Liver (tissue), 9 donors: ENCODE results near the gene E2F4. TPM values are rescaled to one million over a fixed set of nuclear protein-coding genes. Genes with fewer than 3 reads are reported as not detected.

Experiments
- DNase-seq: peaks from one replicate; pipeline ENCODE4 v3.0.0-alpha.2; 2017; ENCODE audit warnings: low spot score
- H3K27ac ChIP-seq, 2 donors: one replicate each; pipeline ENCODE4 v1.7.0; 2013; ENCODE audit warnings: inconsistent platforms in 2 of 2, low read length in 2 of 2, control low read depth in 1 of 2, low read depth in 1 of 2, mild to moderate bottlenecking in 1 of 2
- H3K27me3 ChIP-seq, 4 donors: one replicate each; pipeline versions ENCODE4 v1.6.1 to v1.7.0; 2013; ENCODE audit warnings: low read length in 3 of 4, inconsistent platforms in 1 of 4, mild to moderate bottlenecking in 1 of 4, moderate library complexity in 1 of 4; ENCODE audit not compliant: control insufficient read depth in 4 of 4, insufficient read depth in 4 of 4
- H3K36me3 ChIP-seq, 4 donors: one replicate each; pipeline versions ENCODE4 v1.6.1 to v1.7.0; 2013; ENCODE audit warnings: low read length in 3 of 4, mild to moderate bottlenecking in 3 of 4, low read depth in 1 of 4, moderate library complexity in 1 of 4; ENCODE audit not compliant: control insufficient read depth in 4 of 4, insufficient read depth in 3 of 4
- H3K4me1 ChIP-seq, 4 donors: one replicate each; pipeline versions ENCODE4 v1.6.1 to v1.7.0; 2013; ENCODE audit warnings: low read length in 3 of 4, mild to moderate bottlenecking in 3 of 4, moderate library complexity in 1 of 4; ENCODE audit not compliant: control insufficient read depth in 4 of 4, insufficient read depth in 4 of 4
- H3K4me3 ChIP-seq, 3 donors: one replicate each; pipeline versions ENCODE4 v1.6.1 to v1.7.0; 2013; ENCODE audit warnings: low read length in 3 of 3, control low read depth in 1 of 3, low read depth in 1 of 3, mild to moderate bottlenecking in 1 of 3
- H3K9ac ChIP-seq, 2 donors: one replicate each; pipeline ENCODE4 v1.7.0; 2013; ENCODE audit warnings: low read length in 2 of 2, mild to moderate bottlenecking in 2 of 2, moderate library complexity in 2 of 2, control low read depth in 1 of 2, low read depth in 1 of 2
- H3K9me3 ChIP-seq, 4 donors: one replicate each; pipeline versions ENCODE4 v1.6.1 to v1.7.0; 2013; ENCODE audit warnings: low read length in 3 of 4; ENCODE audit not compliant: control insufficient read depth in 4 of 4
- ATF3 ChIP-seq: IDR thresholded peaks from 2 replicates; pipeline ENCODE4 v1.6.1; 2016; ENCODE audit warnings: antibody characterized with exemption
- FOXA2 ChIP-seq: IDR thresholded peaks from 2 replicates; pipeline ENCODE4 v1.6.1; 2016; ENCODE audit warnings: antibody characterized with exemption
- GABPA ChIP-seq, 2 donors: IDR thresholded peaks in 1 of 2; conservative IDR thresholded peaks in 1 of 2; 2 replicates each; pipeline ENCODE4 v1.6.1; 2016; ENCODE audit warnings: antibody characterized with exemption in 2 of 2, mild to moderate bottlenecking in 1 of 2, moderate library complexity in 1 of 2
- HNF4A ChIP-seq, 2 donors: conservative IDR thresholded peaks; 2 replicates each; pipeline ENCODE4 v1.6.1; 2016; ENCODE audit warnings: antibody characterized with exemption in 2 of 2, mild to moderate bottlenecking in 2 of 2
- HNF4G ChIP-seq: IDR thresholded peaks from 2 replicates; pipeline ENCODE4 v1.6.1; 2016; ENCODE audit warnings: antibody characterized with exemption
- JUND ChIP-seq, 2 donors: IDR thresholded peaks; 2 replicates each; pipeline ENCODE4 v1.6.1; 2016; ENCODE audit warnings: antibody characterized with exemption in 2 of 2
- MAX ChIP-seq: IDR thresholded peaks from 2 replicates; pipeline ENCODE4 v1.6.1; 2016; ENCODE audit warnings: antibody characterized with exemption
- NR2F2 ChIP-seq: IDR thresholded peaks from 2 replicates; pipeline ENCODE4 v1.6.1; 2016; ENCODE audit warnings: antibody characterized with exemption
- RAD21 ChIP-seq, 2 donors: IDR thresholded peaks; 2 replicates each; pipeline ENCODE4 v1.6.1; 2016; ENCODE audit warnings: antibody characterized with exemption in 2 of 2, mild to moderate bottlenecking in 2 of 2
- RXRA ChIP-seq, 2 donors: IDR thresholded peaks; 2 replicates each; pipeline ENCODE4 v1.6.1; 2017 to 2018; ENCODE audit warnings: antibody characterized with exemption in 2 of 2, mild to moderate bottlenecking in 1 of 2
- SP1 ChIP-seq: IDR thresholded peaks from 2 replicates; pipeline ENCODE4 v1.6.1; 2018; ENCODE audit warnings: antibody characterized with exemption, mild to moderate bottlenecking
- YY1 ChIP-seq: IDR thresholded peaks from 2 replicates; pipeline ENCODE4 v1.6.1; 2016; ENCODE audit warnings: antibody characterized with exemption, mild to moderate bottlenecking
- WGBS: extraction: QIAGEN DNeasy Blood & Tissue Kit; methylation state at CpG from one replicate; pipeline ENCODE4 v1.1.7; 2013; 5-methylcytosine and 5-hydroxymethylcytosine counted together
- polyA plus RNA-seq, 2 donors: library from polyadenylated mRNA; stranded (reverse) in 1 of 2; unstranded in 1 of 2; fragments of 200-250 nt in 1 of 2; fragments of >200 nt in 1 of 2; fragmentation: Nextera tagmentation in 1 of 2; extraction: Ambion mirVana in 1 of 2; gene quantifications; one replicate each; pipeline versions ENCODE4 v1.2.1 to v1.2.3, GENCODE V29; 2013 to 2015
- total RNA-seq, 2 donors: library from RNA; depleted of rRNA; stranded (reverse); fragments of >200 nt; gene quantifications; one replicate each; pipeline ENCODE4 v1.2.3, GENCODE V29; 2014
- TF ChIP-seq, protein P1 (sequence below): fragments of 150-350 bp; IDR thresholded peaks from 2 replicates; pipeline ENCODE4 v1.5.1; 2017; ENCODE audit warnings: improper control_type of control experiment, low read depth, low read length; ENCODE audit not compliant: missing input control
- TF ChIP-seq, protein P2 (sequence below): IDR thresholded peaks from 2 replicates; pipeline ENCODE4 v1.6.1; 2016; ENCODE audit warnings: antibody characterized with exemption, mild to moderate bottlenecking
- donor health status: healthy.
- donor health status: healthy.
- donor health status: healthy.
- donor health status: healthy.
- donor health status: healthy.

The E2F4 gene
- total and polyA plus RNA-seq, 4 donors: 18.1 to 107 (median 30.0) TPM

DNA sequence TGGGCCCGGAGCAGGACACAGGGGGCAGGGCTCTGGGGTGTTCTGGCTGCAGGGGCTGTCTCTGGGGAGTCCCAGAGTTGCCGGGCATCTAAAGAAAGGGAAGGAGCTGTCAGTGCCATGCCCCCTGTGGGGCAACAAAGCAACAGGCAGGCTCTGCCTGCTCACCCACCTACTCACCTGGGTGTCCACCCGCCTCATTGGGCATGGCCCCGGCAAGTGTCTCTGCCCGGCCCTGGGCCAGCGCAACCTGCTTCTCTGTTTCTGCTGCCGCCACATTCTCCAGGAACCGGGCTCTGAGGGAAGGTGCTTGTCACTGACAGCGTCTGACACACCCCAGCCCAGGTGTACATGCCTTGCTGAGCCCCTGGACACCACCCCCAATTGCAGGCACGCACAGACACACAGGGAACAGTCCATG lies 42.2 kb downstream of the E2F4 start:
- H3K36me3 ChIP-seq: peaks cover 7 to 26% (median 14%) of the 10 kb centered on the region in 4 donors
- no peak overlapping the region for H3K27ac ChIP-seq
- TF ChIP-seq HNF4A (conservative IDR thresholded peaks at IDR 0.05) (no peak), FOXA2 (no peak), RAD21 (IDR thresholded peaks at IDR 0.05) (no peak), RXRA (IDR thresholded peaks at IDR 0.05) (no peak), HNF4G (no peak), NR2F2 (no peak), MAX (no peak), SP1 (no peak)
- TF ChIP-seq, protein P1, sequence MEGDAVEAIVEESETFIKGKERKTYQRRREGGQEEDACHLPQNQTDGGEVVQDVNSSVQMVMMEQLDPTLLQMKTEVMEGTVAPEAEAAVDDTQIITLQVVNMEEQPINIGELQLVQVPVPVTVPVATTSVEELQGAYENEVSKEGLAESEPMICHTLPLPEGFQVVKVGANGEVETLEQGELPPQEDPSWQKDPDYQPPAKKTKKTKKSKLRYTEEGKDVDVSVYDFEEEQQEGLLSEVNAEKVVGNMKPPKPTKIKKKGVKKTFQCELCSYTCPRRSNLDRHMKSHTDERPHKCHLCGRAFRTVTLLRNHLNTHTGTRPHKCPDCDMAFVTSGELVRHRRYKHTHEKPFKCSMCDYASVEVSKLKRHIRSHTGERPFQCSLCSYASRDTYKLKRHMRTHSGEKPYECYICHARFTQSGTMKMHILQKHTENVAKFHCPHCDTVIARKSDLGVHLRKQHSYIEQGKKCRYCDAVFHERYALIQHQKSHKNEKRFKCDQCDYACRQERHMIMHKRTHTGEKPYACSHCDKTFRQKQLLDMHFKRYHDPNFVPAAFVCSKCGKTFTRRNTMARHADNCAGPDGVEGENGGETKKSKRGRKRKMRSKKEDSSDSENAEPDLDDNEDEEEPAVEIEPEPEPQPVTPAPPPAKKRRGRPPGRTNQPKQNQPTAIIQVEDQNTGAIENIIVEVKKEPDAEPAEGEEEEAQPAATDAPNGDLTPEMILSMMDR: no peak
- TF ChIP-seq, protein P2, sequence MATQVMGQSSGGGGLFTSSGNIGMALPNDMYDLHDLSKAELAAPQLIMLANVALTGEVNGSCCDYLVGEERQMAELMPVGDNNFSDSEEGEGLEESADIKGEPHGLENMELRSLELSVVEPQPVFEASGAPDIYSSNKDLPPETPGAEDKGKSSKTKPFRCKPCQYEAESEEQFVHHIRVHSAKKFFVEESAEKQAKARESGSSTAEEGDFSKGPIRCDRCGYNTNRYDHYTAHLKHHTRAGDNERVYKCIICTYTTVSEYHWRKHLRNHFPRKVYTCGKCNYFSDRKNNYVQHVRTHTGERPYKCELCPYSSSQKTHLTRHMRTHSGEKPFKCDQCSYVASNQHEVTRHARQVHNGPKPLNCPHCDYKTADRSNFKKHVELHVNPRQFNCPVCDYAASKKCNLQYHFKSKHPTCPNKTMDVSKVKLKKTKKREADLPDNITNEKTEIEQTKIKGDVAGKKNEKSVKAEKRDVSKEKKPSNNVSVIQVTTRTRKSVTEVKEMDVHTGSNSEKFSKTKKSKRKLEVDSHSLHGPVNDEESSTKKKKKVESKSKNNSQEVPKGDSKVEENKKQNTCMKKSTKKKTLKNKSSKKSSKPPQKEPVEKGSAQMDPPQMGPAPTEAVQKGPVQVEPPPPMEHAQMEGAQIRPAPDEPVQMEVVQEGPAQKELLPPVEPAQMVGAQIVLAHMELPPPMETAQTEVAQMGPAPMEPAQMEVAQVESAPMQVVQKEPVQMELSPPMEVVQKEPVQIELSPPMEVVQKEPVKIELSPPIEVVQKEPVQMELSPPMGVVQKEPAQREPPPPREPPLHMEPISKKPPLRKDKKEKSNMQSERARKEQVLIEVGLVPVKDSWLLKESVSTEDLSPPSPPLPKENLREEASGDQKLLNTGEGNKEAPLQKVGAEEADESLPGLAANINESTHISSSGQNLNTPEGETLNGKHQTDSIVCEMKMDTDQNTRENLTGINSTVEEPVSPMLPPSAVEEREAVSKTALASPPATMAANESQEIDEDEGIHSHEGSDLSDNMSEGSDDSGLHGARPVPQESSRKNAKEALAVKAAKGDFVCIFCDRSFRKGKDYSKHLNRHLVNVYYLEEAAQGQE: no peak
- no peak for DNase-seq
- no peaks in the 10 kb centered on the region for H3K9me3 ChIP-seq
- H3K4me3 ChIP-seq: no peak overlapping the region
- H3K9ac ChIP-seq: no peak overlapping the region
- no peaks in the 10 kb centered on the region for H3K27me3 ChIP-seq
- peaks cover 0 to 9% (median 0%) of the 10 kb centered on the region in 4 donors for H3K4me1 ChIP-seq
- WGBS: 93% methylated on average over 10 of the region's 10 CpGs

GRCh38 chr16:67235816-67236562 lies 44.0 kb downstream of the E2F4 start:
- H3K4me3 ChIP-seq: no peak overlapping the region
- TF ChIP-seq NR2F2 (no peak), RXRA (IDR thresholded peaks at IDR 0.05) (no peak), JUND (IDR thresholded peaks at IDR 0.05) (no peak), YY1 (no peak), GABPA (IDR thresholded peaks at IDR 0.05 in 1 of 2, conservative IDR thresholded peaks at IDR 0.05 in 1 of 2) (no peak), HNF4A (conservative IDR thresholded peaks at IDR 0.05) (no peak), MAX (no peak), ATF3 (no peak), HNF4G (no peak)
- TF ChIP-seq, protein P1: no peak
- no peaks in the 10 kb centered on the region for H3K27me3 ChIP-seq
- H3K9me3 ChIP-seq: no peaks in the 10 kb centered on the region
- peaks cover 0 to 16% (median 2%) of the 10 kb centered on the region in 4 donors for H3K36me3 ChIP-seq
- 88% methylated on average over 17 of the region's 17 CpGs for whole genome bisulfite sequencing
- no peak for DNase-seq
- peaks cover 0 to 7% (median 0%) of the 10 kb centered on the region in 4 donors for H3K4me1 ChIP-seq
- H3K9ac ChIP-seq: no peak overlapping the region
- no peak overlapping the region for H3K27ac ChIP-seq
